22Rv1 (cell line): ENCODE measurements around the gene TCEAL4.

ENCODE experiments used
- CTCF ChIP-seq: fragments of 450-650 bp; IDR thresholded peaks from 2 replicates; pipeline ENCODE4 v1.5.1; 2017; ENCODE audit warnings: mild to moderate bottlenecking
- ZFX ChIP-seq: fragments of 450-650 bp; IDR thresholded peaks from 2 replicates; pipeline ENCODE4 v1.6.1; 2017; ENCODE audit warnings: antibody characterized with exemption, borderline replicate concordance

GRCh38 chrX:103552236-103552635 lies 33.1 kb upstream of the TCEAL4 start:
- TF ChIP-seq CTCF (no peak), ZFX (no peak)
